ENCODE measurements around the gene KREMEN1.
A peak's percentile ranks its signal among the peaks of the same experiment; 100 is the strongest.

Gene KREMEN1

GRCh38 chr22:29194184-29194583 is 121.3 kb downstream of the KREMEN1 start:
- H3K4me3 ChIP-seq (ENCODE audit: control insufficient read depth, low read depth, low read length): no peak overlapping the region
- TF ChIP-seq, protein P1, sequence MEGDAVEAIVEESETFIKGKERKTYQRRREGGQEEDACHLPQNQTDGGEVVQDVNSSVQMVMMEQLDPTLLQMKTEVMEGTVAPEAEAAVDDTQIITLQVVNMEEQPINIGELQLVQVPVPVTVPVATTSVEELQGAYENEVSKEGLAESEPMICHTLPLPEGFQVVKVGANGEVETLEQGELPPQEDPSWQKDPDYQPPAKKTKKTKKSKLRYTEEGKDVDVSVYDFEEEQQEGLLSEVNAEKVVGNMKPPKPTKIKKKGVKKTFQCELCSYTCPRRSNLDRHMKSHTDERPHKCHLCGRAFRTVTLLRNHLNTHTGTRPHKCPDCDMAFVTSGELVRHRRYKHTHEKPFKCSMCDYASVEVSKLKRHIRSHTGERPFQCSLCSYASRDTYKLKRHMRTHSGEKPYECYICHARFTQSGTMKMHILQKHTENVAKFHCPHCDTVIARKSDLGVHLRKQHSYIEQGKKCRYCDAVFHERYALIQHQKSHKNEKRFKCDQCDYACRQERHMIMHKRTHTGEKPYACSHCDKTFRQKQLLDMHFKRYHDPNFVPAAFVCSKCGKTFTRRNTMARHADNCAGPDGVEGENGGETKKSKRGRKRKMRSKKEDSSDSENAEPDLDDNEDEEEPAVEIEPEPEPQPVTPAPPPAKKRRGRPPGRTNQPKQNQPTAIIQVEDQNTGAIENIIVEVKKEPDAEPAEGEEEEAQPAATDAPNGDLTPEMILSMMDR (IDR thresholded peaks at IDR 0.05; ENCODE audit: control insufficient read depth, insufficient read depth, low read depth, low read length, missing control alignments): peak; percentile 3
- DNase-seq (ENCODE audit: low read depth): no peak

DNA sequence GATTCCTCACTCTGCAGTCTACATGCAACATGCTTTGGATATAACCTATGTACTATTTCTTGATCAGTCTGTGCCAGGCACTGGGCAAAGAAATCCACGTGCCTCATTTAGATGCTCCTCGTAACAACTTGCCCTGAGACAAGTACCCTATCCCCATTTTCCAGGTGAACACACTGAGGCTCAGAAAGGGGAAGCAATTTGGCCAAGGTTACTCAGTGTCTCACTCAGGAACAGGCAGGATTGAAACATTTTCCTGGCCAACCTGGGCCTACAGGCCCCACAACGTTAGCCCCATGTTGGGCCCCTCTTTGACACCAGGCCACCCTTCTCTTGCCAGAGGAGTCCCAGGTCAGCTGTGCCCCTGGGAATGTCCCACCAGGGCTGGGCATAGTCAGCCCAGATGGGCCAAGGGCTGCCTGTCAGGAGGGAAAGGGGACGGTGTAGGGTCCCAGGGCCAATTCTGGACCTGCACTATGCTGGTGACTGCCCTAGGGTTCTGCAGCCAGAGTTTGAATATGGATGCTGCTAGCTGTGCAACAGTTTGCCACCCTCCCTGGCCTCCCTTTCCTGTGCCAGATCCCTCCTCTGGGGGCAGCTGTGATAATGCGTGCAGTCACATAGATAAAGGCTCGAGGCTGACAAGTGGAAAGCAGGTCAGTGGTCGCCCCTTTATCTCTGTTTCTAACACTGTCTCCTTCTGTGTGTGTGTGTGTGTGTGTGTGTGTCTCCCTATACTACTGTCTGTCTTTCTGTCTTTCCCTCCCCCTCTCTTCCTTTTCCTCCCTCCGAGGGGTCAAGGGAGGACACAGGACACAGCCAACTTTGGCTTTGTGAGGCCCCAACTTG is 122.5 kb downstream of the KREMEN1 start:
- no peak overlapping the region for H3K4me3 ChIP-seq (ENCODE audit: control insufficient read depth, low read depth, low read length)
- TF ChIP-seq, protein P1 (IDR thresholded peaks at IDR 0.05; ENCODE audit: control insufficient read depth, insufficient read depth, low read depth, low read length, missing control alignments): no peak
- DNase-seq (ENCODE audit: low read depth): no peak

- TF ChIP-seq, protein P1 (IDR thresholded peaks at IDR 0.05; ENCODE audit: control insufficient read depth, insufficient read depth, low read depth, low read length, missing control alignments): no peak
- DNase-seq (ENCODE audit: low read depth): no peak
- no peak overlapping the region for H3K4me3 ChIP-seq (ENCODE audit: control insufficient read depth, low read depth, low read length)
Measured at GRCh38 chr22:29195964-29196666, 123.3 kb downstream of the KREMEN1 start.

- TF ChIP-seq, protein P1 (IDR thresholded peaks at IDR 0.05; ENCODE audit: control insufficient read depth, insufficient read depth, low read depth, low read length, missing control alignments): no peak
- DNase-seq (ENCODE audit: low read depth): no peak
- H3K4me3 ChIP-seq (ENCODE audit: control insufficient read depth, low read depth, low read length): no peak overlapping the region
Measured at GRCh38 chr22:29197096-29197495, 124.3 kb downstream of the KREMEN1 start.

DNA sequence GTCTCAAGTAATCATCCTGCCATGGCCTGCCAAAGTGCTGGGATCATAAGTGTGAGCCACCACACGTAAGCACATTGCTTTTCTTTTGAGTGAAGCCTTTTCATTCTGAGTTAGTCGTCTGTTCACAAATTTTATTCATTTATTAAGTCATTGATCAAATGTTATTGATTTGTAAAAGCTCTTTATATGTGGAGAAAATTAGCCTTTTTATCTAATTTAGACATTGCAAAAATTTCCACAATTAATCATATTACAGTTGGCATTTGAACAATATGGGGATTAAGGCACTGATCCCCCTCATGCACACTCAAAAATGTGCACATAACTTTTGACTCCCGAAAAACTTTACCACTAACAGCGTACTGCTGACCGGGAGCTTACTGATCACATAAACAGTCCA is 125.4 kb downstream of the KREMEN1 start:
- TF ChIP-seq, protein P1 (IDR thresholded peaks at IDR 0.05; ENCODE audit: control insufficient read depth, insufficient read depth, low read depth, low read length, missing control alignments): no peak
- no peak overlapping the region for H3K4me3 ChIP-seq (ENCODE audit: control insufficient read depth, low read depth, low read length)
- no peak for DNase-seq (ENCODE audit: low read depth)

DNA sequence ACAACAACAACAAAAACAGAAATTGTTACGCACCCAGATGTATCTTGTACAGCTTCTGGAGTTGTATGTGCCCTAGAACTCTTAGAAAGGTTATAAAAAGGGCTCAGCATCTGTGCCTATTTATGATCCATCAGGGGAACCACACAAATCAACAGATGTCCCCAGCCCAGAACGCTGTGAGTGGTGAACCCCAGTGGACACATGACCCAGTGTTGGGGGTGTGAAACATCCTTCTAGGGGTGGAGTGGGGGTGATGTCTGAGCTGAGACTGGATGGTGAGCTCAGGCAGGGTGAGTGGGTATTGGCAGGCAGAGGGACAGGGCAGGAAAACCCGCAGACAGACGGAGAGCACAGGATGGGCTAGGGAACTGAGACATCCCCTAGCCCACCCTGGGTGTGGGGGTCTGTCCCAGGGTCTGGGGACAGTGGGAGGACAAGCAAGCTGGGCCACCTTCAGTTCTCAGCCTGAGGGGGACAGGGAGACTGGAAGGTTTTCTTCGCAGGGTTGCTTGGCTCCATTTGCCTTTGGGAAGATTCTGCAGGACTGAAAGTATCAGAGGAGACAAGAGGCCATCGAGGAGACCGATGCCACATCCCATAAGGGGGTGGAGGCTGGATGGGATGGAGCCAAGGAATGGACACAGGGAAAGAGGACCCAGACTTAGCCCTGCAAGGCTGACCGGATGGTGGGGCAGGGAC is 127.0 kb downstream of the KREMEN1 start:
- DNase-seq (ENCODE audit: low read depth): no peak
- H3K4me3 ChIP-seq (ENCODE audit: control insufficient read depth, low read depth, low read length): no peak overlapping the region
- TF ChIP-seq, protein P1 (IDR thresholded peaks at IDR 0.05; ENCODE audit: control insufficient read depth, insufficient read depth, low read depth, low read length, missing control alignments): no peak
